H4 (cell line): ENCODE data around the gene CPS1. TPM values are rescaled to one million over a fixed set of nuclear protein-coding genes. Genes with fewer than 3 reads are reported as not detected.

Experiments used
- DNase-seq: peaks from one replicate; pipeline ENCODE4 v3.0.0-alpha.2; 2015; ENCODE audit warnings: low spot score
- total RNA-seq: library from RNA; depleted of rRNA; stranded (reverse); fragments of >200 nt; shearing (Covaris generic); gene quantifications from 2 replicates; pipeline ENCODE4 v1.2.3, GENCODE V29; 2014

The CPS1 gene
- total RNA-seq, 1 experiment from 2014 or later: 30.4 TPM

DNA sequence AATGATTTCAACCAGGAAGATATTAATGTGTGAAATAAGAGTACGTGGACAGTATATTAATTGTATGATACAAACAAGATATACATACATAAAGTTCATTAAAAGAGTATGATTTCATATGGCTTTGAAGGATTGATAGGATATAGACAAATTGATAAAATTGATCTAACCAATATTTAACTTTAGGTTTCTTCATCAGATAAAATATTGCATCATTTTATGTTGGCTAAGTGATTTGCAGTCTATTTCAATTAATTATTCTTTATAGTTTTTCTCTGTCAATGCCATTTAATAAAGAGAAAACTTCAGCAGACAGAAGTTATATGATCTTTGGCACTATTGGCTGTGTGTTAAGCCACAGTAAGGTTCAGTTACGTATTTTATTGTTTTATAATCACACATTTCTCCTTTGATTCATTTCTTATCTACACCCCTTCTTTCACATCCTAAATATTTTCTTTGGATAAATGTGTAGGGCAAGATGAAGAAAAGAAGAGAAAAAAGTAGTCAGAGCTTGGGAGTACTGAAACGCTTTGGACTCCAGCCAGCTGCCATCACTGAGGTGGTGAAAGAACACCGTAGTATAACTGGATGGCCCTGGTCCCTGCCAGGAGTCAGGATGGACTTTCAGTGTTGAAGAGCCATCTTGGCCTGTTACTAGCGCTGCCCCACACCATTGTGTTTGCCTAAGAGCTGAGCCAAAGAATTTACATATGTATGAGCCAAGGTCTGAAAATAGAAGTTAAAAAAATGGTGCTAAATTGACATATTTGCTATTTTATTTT lies 9.8 kb upstream of the CPS1 start:
- DNase-seq: no peak

DNA sequence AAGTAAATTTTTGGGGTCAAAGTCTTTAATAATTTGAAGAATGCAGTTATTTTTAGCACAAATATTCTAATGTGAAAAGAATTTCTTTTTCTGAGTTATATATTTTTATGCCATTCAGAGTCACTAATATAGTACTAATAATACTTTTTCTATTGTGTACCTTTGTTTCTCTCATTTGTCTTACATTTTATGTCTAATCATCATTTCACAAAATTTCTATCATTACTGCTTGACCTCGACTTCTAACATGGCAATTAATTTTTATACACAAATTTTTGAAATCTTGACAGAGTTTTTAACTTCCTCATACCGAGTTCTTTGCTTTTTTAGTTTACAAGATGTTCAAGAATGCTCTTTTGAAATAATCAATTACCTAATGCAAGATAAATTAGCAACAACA lies 8.4 kb upstream of the CPS1 start:
- no peak for DNase-seq

DNA sequence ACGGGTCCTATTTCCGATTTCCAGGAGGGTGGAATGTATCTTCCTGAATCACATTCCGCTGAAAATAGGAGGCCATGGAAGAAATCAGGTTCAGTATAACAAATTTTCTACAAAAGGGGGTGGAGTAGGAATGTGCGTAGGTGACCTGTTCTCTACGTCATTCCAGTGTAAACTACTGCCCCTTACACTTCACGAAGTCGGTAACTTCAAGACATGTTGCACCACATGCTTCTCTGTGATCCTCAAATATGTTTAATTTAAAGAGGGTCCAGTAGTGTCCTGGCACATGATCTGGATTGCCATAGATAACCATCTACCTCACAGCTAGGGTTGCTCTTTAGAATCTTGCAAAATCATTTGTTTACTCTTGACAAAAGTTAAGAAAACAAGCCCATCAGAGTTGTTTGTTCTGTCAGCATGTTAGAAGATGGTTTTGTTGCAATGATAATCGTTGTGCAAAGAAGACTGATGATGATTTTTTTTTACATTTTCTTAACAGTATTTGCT lies 7.5 kb upstream of the CPS1 start:
- no peak for DNase-seq

DNA sequence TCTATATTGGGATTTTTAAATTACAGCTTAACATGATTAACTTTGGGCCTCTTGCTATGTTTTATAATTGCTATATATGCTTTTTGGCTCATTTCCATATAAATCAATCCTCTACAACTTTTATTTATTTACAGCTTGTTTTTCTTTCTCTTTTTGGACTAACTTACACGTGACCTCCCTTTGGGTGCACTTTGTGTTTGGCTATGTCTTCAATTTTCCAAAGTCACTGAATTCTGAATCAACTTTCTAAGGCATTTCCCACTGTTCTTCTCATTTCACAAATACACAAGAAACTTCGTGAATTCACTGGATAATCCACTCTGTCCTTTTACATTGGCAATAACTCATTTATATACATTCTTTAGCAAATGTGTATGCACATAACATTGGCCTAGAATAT lies 5.4 kb upstream of the CPS1 start:
- DNase-seq: no peak

DNA sequence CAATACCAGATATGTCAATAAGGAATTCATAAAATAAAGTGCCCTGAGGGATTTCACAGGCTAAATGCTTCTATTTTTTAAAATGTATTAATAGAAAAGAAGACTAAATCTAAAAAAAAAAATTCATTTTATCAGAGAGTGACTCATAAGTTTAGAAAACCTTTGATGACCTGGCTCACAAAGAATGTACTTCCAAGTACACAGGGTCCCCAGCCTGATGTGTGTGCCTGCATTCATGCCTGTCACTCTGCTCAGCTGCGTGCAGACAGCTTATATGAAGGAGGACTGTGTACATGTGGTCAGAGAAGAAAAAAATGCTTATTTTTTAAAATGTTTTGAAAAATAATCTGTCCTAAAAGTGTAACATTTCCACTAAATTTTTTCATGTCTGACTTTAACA lies 3.0 kb upstream of the CPS1 start:
- DNase-seq: no peak

DNA sequence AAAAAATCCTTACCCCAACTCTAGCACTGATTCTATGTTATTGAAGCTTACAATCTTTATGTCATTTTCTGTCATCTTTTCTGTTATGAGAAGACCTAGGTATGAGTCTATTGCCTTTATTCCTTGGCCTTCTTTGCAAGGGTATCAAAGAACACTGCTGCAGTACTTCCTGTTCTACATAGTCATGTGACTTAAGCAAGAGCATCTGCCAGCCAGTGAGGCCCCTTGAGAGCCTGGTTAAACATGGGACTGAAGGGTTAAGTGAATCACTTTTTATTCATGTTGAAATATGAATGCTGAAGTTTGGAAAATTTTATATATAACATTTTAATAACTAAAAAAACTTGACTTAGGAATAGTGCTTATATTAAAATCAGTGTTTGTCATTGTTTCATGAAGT lies 844 bp upstream of the CPS1 start:
- DNase-seq: no peak

DNA sequence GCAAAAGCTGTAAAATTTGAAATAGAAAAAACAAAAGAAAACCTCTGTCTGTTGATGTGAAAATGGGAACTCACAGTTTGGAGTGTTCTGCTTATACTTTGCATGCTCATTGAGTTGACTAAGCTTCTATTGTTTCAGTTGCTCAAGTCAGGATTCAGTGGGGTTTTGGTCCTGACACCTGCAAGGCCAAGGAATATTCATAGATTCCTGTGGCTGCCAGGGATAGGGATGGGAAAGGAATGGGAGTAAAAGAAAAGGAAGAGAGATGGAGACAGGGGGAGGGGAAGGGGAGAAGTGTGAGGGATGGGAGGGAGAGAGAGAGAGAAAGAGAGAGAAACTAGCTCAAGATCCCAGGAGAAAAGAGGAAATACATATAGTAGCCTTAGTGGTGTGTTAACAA lies 1.3 kb downstream of the CPS1 start:
- no peak for DNase-seq

DNA sequence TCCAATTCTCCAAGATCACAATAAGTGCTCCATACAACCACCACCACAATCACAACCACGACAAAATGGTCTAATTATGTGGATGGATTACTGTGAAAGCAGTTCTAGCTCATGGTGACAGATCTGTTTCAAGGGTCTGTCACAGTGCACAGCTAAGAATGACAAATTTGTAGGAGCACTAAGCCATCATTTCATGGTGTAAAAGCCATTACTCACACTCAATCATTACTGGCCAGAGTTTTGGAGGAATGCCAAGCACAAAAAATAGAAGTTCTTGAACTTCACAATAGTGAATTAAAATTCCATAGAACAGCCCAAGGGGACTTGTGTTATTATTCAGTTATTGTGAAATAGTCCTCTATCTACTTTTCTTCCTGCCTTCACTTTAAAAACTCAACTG lies 2.3 kb downstream of the CPS1 start:
- DNase-seq: no peak

DNA sequence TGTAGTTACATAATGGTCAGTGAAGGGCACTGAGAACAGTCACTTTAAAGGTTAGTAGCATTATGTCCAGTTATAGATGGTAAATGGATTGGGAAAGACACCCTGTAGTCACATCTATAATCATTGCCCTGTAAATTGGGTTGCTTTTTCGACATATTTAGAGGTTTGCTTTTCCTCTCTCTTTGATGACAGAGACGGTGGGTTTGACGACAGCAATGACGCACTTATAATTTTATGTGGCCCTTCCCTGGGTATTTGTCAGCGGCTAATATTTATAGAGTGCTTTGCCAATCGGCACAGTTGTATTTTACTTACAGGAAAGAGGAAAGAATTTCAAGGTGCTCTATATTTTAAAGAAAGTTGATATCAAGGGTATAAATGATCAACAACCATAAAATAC lies 2.8 kb downstream of the CPS1 start:
- DNase-seq: no peak

DNA sequence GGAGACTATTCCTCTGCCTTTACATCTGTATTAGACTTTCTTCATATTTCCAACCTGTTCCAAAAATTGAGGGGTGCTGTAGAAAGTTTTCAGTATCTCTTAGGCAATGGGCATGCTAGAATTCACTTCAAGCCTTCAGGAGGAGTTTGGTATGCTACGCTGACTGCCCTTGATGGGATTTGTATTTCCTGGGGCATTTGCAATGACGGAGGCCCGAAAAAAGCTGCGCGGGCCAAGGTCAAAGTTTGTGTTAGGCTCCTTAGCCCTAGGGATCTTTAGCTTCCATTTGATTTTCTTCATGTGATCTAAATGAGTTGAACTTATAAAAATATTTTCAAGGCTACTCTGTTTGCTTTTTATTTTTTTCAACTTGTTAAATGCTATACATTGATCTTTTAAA lies 5.1 kb downstream of the CPS1 start:
- no peak for DNase-seq

DNA sequence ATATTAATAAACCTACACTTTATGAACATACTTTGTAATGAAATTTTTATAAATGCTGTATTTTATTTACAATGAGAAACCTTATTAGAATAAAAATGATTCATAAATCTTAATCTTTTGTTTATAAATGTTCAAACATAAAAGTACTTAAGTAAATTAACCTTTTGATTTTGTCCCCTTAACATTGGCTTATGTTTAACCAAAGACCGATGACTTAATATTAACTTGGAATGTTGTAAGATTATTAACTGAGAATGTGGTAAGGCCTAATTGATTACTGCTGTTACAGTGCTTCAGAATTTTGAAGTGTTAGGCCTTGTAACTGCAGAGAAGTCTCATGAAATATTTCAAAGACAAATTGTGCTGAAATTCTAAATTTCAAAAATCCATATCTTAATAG lies 5.7 kb downstream of the CPS1 start:
- no peak for DNase-seq

DNA sequence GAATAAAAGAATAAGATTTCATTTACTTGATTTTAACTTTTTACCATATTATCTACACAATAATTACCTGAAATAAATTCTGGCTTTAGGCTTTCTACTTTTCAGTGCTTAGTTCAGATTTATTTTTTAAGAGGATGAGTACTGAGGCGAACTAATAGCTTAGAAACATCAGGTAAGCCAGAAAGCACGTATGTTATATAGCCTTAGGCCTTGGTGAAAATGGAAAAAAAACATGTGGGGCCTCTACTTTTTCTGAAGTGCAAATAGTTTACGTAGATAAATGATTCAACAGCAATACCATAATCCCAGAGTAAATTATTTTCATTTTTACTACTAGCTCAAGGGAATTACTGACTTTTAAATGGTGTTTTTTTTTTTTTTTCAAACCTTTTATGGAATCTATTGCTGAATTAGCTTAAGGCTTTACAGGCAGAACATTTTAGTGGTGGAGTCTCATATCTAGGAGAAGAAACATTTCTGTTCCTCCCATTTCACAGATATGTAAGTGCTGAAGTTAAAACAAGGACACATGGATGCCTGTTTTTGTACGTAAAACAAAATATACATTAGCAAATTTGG lies 6.2 kb downstream of the CPS1 start:
- DNase-seq: no peak

DNA sequence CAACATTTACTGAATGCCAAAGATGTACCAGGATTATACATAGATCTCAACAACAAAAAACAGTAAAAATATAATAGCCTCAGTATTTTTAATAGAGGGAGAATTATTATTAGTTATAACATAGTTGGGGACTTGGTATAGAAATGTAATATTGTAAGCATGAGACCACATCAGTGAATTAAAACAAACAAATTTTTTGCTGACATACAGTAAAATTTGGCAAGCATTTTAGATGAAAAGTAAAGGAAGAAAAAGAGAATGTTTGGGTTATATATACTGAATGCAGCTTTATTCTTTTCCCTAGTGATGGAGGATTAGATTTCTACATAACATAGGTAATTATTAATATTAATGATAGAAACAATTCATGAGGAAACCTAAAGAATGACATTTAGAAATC lies 10.9 kb downstream of the CPS1 start:
- no peak for DNase-seq

DNA sequence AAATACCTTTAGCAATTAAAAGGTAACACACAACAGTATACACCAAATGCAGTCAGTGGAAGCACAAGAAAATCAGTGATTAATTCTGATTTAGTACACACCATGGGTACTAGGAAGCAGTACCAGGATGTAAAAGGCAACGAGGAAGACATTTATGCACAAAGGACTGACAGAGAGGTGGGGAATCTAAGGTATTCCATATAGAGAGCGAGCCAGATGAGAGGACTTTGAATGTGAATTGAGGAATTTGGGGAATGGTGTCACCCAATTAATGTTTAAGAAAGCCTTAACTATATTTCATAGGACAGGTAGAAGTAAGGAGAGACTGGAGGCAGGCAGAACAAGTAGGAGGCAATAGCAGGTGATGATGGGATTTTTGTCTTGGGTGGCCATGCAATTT lies 11.7 kb downstream of the CPS1 start:
- DNase-seq: no peak

DNA sequence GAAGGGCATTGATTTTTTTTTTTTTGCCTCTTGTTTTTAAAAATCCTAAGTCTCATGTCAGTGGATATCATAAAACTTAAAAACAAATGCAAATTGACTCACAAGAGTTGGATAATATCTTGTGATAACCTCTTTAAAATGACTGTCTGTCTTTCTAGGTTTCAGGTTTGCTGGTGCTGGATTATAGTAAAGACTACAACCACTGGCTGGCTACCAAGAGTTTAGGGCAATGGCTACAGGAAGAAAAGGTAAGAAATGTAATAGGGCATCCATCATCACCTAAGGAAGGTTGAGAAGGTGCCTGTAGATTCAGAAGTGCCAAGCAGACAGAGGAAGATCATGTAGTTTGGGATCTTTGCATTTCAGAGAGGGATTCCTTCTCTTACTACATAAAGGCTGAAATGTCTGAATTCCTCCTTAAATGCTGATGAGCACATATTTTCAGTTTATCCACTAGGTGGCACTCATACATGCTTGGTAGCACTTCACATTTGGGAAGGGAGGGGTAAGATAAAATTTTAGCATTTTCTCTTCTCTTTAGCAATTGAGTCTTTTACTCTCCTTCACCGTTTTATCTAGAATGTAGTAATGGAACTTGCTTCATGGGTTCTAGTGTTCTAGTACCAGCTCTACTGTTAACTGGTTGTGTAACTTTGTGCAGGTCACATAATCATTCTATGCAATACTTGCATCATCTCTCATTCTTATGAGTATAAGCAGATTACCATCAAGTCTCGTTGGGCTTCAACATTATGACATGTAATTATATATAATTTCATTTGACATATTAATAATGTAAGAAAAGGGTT lies 21.1 kb downstream of the CPS1 start:
- peak; percentile 49 for DNase-seq

DNA sequence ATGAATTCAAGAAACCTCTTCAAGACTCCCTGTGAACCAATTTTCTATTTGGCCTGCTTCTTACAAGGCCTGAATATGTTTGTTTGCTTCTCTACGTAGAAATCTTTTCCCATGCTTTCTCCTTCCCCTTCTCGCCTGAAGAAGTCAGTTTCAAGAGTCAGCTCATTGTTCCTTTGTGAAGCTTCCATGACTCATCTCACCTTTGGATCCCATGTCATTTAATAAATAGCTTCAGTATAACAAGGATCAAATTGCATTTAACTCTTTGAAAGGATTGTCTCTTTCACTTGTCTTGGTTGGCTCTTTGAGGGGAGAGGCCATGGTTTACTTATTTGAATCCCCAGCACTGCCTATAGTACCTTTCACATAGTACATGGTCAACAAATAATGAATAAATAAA lies 28.4 kb downstream of the CPS1 start:
- DNase-seq: no peak

DNA sequence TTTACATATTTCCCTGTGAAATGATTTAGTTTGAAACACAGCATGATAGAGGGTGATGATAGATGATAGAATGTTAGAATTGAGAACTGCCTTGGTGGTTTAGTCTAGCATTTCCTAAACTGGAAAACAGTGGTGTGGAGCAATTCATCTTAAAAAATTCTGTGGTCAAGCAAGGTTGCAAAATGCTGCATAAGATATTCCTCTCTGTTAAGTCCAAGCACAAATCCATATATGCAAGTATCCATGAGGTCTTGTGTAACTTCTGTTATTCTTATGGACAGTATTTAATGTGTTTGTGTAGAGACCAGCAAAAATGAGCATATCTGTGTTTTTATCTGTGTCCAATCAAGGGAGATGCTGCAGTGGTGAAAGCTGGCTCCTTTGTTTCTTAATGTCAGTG lies 30.0 kb downstream of the CPS1 start:
- no peak for DNase-seq

DNA sequence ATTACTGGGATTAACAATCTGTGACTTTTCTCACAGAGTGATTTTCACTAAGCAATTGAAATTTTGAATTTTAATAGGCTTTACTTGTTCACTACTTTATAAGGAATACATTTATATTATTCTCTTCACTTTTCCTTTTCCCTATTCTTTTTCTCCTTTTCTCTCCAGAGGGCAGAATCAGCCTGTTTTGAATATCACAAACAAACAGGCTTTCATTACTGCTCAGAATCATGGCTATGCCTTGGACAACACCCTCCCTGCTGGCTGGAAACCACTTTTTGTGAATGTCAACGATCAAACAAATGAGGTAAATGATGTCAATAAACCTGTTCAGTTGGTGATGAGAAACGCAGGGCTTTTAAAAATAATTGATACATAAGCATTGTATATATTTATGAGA lies 35.3 kb downstream of the CPS1 start:
- no peak for DNase-seq

DNA sequence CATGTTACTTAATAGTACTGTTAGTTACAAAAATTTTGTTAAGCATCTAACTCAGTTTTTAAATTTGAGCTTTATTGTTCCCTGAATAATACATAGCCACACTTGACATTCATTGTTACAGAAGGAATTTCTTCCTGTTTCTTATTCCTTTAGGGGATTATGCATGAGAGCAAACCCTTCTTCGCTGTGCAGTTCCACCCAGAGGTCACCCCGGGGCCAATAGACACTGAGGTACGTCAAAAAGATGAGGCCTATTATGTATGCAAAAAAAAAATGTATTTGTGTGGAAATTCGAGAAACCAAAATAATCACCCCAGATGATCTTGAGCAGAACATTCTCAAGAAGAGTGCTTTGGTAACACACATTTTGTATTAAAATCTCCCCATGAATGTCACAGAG lies 36.3 kb downstream of the CPS1 start:
- DNase-seq: no peak

DNA sequence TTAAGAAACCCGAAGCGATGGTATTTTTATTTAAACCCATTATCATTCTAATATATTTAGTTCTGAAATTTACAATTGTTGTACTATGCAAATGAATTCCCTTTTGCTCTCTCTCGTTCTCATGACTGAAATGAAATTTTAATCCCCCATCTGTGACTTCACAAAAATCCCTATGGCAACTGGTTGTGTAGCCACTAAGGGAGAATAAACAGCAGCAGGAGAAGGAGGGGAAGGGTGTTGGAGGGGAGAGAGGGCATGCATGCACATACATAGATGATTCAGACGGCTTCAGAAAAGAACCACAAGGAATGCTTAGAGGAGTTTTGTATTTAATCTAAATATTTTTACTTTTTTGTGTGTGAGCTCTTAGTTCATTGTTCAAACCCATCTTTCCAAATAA lies 36.8 kb downstream of the CPS1 start:
- no peak for DNase-seq

DNA sequence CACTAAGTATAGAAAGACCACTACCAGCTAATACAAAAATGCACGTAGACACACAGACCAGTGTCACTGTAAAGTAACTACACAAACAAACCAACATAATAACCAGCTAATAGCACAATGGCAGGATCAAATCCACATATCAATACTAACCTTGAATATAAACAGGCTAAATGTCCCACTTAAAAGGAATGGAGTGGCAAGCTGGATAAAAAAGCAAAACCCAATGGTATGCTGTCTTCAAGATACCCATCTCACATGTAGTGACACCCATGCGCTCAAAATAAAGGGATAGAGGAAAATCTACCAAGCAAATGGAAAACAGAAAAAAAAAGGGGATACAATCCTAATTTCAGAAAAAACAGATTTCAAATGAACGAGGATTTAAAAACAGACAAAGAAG lies 41.8 kb downstream of the CPS1 start:
- no peak for DNase-seq

DNA sequence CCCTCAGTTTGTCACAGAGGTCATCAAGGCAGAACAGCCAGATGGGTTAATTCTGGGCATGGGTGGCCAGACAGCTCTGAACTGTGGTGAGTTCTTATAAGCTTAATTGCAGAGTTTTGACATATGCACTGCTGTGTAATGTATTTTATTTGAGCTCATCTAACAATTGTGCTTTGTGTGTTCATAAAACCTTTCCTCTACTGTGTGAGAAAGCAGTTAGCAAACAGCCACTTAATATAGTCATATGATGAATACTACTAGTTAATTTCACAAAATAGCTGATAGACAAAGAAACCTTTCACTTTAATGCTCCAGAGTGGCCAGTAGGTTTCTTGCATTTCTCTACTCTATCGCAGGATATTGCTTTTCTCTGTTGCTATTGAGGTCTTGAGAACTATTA lies 43.1 kb downstream of the CPS1 start:
- DNase-seq: no peak

DNA sequence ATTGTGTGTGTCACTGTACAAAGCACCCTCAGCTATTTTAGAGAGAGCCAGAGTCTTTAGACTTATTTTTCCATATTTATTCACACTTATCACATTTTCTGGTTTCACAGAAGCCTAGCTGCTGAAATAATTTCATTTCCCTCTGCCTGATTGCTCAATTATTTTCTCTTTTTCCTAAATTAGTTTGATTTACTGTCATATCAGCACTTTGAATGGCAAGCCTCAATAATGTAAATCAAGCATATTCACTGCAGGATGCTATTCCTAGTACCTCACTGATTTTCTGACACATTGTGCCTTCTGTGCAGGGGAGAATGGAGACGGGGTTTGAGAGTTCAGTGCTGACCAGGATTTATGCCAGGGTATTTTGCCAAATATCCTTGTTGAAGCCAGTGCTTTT lies 48.3 kb downstream of the CPS1 start:
- DNase-seq: no peak
